ENCODE results near the gene ABCA13.
A peak's percentile ranks its signal among the peaks of the same experiment; 100 is the strongest.
"Not testable (repeated sequence)": the region's sequence is repeated elsewhere in the genome, so short reads cannot be mapped to it uniquely, and the experiment has no call there.

The ABCA13 gene

DNA sequence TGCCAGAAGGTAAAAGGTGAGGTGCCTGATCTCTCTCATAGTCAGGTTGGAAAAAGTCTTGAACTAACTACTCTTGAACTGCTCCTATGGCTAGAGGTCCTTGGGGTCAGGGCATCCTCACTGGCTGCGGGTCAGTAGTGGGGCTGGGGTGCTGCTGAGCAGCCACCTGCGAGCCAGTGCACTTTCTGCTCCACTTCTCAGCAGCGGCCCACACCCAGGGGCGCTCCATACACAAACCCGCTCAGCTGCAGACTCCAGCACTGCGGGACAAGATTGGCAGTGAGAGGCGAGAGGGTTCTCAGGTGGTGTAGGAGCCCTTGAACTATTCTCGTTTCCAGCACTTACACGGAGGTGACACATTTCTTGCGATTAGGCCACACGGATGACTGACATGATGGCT is 6.0 kb downstream of the ABCA13 start:
- no peaks in the 10 kb centered on the region for H3K9me3 ChIP-seq (ENCODE audit: insufficient read depth, low read depth, low read length)
- no peak overlapping the region for H3K4me3 ChIP-seq (ENCODE audit: low read length)
- no peak overlapping the region for H3K27ac ChIP-seq (ENCODE audit: low read length)
- no peak overlapping the region for H3K9ac ChIP-seq (ENCODE audit: low read depth, low read length)
- no peaks in the 10 kb centered on the region for H3K27me3 ChIP-seq (ENCODE audit: insufficient read depth, low read length)
- no peaks in the 10 kb centered on the region for H3K36me3 ChIP-seq (ENCODE audit: insufficient read depth, low read depth, low read length)
- H3K4me1 ChIP-seq (ENCODE audit: insufficient read depth, low read length), result peaks cover 4% of the 10 kb centered on the region; the same call in 1 of the 2 replicates

DNA sequence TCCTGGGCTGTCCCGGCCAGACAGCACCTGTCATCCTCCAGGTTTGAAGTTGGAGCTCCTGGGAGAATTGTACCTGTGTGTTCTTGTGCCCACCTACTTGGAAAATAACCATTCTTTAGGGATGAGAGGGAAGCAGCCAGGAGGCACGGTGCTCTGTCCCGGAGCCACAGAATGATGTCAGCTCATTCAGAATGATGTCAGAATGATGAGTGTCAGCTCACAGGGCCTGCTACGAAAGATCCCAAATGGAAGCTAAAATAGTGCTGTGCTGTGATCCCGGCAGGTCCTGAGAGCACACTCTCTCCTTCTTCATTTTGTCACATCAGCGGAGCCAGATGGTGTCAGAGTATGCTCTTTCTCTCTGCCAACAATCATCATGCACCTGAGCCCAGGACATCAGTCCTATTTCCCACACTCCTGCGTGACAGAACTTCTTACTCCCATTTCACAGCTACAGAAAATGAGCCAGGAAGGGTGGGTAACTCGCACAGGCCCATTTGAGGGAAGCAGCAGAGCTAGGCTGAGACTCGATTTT is 8.3 kb downstream of the ABCA13 start:
- Histone ChIP-seq H3K4me3 (ENCODE audit: low read length) (no peak overlapping the region), H3K9me3 (ENCODE audit: insufficient read depth, low read depth, low read length) (no peaks in the 10 kb centered on the region), H3K9ac (ENCODE audit: low read depth, low read length) (no peak overlapping the region), H3K27me3 (ENCODE audit: insufficient read depth, low read length) (no peaks in the 10 kb centered on the region), H3K36me3 (ENCODE audit: insufficient read depth, low read depth, low read length) (no peaks in the 10 kb centered on the region), H3K4me1 (ENCODE audit: insufficient read depth, low read length) (peaks cover 14% of the 10 kb centered on the region; the same call in 1 of the 2 replicates), H3K27ac (ENCODE audit: low read length) (no peak overlapping the region)

DNA sequence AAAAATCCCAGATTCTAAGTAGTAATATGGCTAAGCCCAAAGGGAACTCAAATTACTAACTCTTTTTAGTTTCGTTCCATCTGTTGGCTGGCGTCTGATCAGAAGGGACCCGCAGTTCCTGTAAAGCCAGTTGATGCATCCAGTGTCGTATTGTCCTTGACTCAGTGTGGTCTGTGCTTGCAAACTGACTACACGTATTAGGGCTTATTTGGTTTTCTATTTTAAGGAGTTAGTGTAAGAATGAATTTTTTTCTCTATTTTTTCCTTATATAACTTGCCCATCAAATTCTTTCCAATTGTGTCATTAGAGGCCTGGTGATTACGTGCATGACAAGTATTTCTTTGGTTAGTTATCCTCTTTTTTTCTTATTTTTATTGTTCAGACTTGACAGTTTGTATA is 9.7 kb downstream of the ABCA13 start:
- H3K4me1 ChIP-seq (ENCODE audit: insufficient read depth, low read length), result peaks cover 14% of the 10 kb centered on the region; the same call in 1 of the 2 replicates
- no peaks in the 10 kb centered on the region for H3K9me3 ChIP-seq (ENCODE audit: insufficient read depth, low read depth, low read length)
- no peak overlapping the region for H3K27ac ChIP-seq (ENCODE audit: low read length)
- H3K27me3 ChIP-seq (ENCODE audit: insufficient read depth, low read length), result no peaks in the 10 kb centered on the region
- H3K36me3 ChIP-seq (ENCODE audit: insufficient read depth, low read depth, low read length), result no peaks in the 10 kb centered on the region
- no peak overlapping the region for H3K4me3 ChIP-seq (ENCODE audit: low read length)
- H3K9ac ChIP-seq (ENCODE audit: low read depth, low read length), result no peak overlapping the region

GRCh38 chr7:48182718-48183369 is 11.6 kb downstream of the ABCA13 start:
- no peak overlapping the region for H3K9ac ChIP-seq (ENCODE audit: low read depth, low read length)
- peaks cover 3% of the 10 kb centered on the region; the same call in 1 of the 2 replicates for H3K9me3 ChIP-seq (ENCODE audit: insufficient read depth, low read depth, low read length)
- H3K4me1 ChIP-seq (ENCODE audit: insufficient read depth, low read length), result peaks cover 10% of the 10 kb centered on the region; the same call in 1 of the 2 replicates
- H3K27ac ChIP-seq (ENCODE audit: low read length), result no peak overlapping the region
- H3K36me3 ChIP-seq (ENCODE audit: insufficient read depth, low read depth, low read length), result no peaks in the 10 kb centered on the region
- no peak overlapping the region for H3K4me3 ChIP-seq (ENCODE audit: low read length)
- no peaks in the 10 kb centered on the region for H3K27me3 ChIP-seq (ENCODE audit: insufficient read depth, low read length)

GRCh38 chr7:48183370-48183743 is 12.1 kb downstream of the ABCA13 start:
- no peak overlapping the region for H3K4me3 ChIP-seq (ENCODE audit: low read length)
- no peaks in the 10 kb centered on the region for H3K27me3 ChIP-seq (ENCODE audit: insufficient read depth, low read length)
- H3K4me1 ChIP-seq (ENCODE audit: insufficient read depth, low read length), result peaks cover 10% of the 10 kb centered on the region; the same call in 1 of the 2 replicates
- H3K9ac ChIP-seq (ENCODE audit: low read depth, low read length), result no peak overlapping the region
- H3K9me3 ChIP-seq (ENCODE audit: insufficient read depth, low read depth, low read length), result peaks cover 8% of the 10 kb centered on the region
- H3K36me3 ChIP-seq (ENCODE audit: insufficient read depth, low read depth, low read length), result no peaks in the 10 kb centered on the region
- H3K27ac ChIP-seq (ENCODE audit: low read length), result no peak overlapping the region

GRCh38 chr7:48183965-48184364 is 12.7 kb downstream of the ABCA13 start:
- Histone ChIP-seq H3K27me3 (ENCODE audit: insufficient read depth, low read length) (no peaks in the 10 kb centered on the region), H3K9ac (ENCODE audit: low read depth, low read length) (no peak overlapping the region), H3K9me3 (ENCODE audit: insufficient read depth, low read depth, low read length) (peaks cover 8% of the 10 kb centered on the region), H3K4me3 (ENCODE audit: low read length) (no peak overlapping the region), H3K27ac (ENCODE audit: low read length) (no peak overlapping the region), H3K36me3 (ENCODE audit: insufficient read depth, low read depth, low read length) (no peaks in the 10 kb centered on the region), H3K4me1 (ENCODE audit: insufficient read depth, low read length) (peaks cover 10% of the 10 kb centered on the region; the same call in 1 of the 2 replicates)

- Histone ChIP-seq H3K4me3 (ENCODE audit: low read length) (no peak overlapping the region), H3K4me1 (ENCODE audit: insufficient read depth, low read length) (no peaks in the 10 kb centered on the region), H3K9me3 (ENCODE audit: insufficient read depth, low read depth, low read length) (peaks cover 8% of the 10 kb centered on the region), H3K27ac (ENCODE audit: low read length) (no peak overlapping the region), H3K27me3 (ENCODE audit: insufficient read depth, low read length) (no peaks in the 10 kb centered on the region), H3K9ac (ENCODE audit: low read depth, low read length) (no peak overlapping the region), H3K36me3 (ENCODE audit: insufficient read depth, low read depth, low read length) (no peaks in the 10 kb centered on the region)
These were observed 17.7 kb downstream of the ABCA13 start for GRCh38 chr7:48188776-48189520.

DNA sequence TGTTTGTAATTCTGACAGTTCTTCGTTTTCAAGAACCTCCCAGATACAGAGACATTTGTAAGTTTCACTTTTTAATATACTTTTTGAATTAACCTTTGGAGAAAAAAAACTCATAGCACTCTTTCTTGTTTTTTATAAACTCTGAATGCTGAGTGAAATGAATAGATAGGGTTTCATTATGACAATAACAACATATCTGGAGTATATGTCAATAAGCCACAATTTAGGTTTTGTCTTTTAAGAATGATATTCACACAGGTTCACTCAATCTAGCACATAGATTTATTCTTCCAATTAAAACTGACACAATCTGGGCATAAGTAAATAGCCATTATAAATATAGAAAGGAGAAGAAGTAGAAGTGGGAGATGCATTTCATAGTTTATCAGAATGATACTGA is 21.7 kb downstream of the ABCA13 start:
- Histone ChIP-seq H3K4me3 (ENCODE audit: low read length) (no peak overlapping the region), H3K4me1 (ENCODE audit: insufficient read depth, low read length) (no peaks in the 10 kb centered on the region), H3K9me3 (ENCODE audit: insufficient read depth, low read depth, low read length) (peaks cover 3% of the 10 kb centered on the region), H3K27me3 (ENCODE audit: insufficient read depth, low read length) (no peaks in the 10 kb centered on the region), H3K9ac (ENCODE audit: low read depth, low read length) (no peak overlapping the region), H3K27ac (ENCODE audit: low read length) (no peak overlapping the region), H3K36me3 (ENCODE audit: insufficient read depth, low read depth, low read length) (no peaks in the 10 kb centered on the region)

GRCh38 chr7:48193421-48193820 is 22.2 kb downstream of the ABCA13 start:
- Histone ChIP-seq H3K9me3 (ENCODE audit: insufficient read depth, low read depth, low read length) (no peaks in the 10 kb centered on the region), H3K27me3 (ENCODE audit: insufficient read depth, low read length) (no peaks in the 10 kb centered on the region), H3K36me3 (ENCODE audit: insufficient read depth, low read depth, low read length) (no peaks in the 10 kb centered on the region), H3K4me3 (ENCODE audit: low read length) (no peak overlapping the region), H3K27ac (ENCODE audit: low read length) (no peak overlapping the region), H3K4me1 (ENCODE audit: insufficient read depth, low read length) (no peaks in the 10 kb centered on the region), H3K9ac (ENCODE audit: low read depth, low read length) (no peak overlapping the region)

- peak overlapping the region; percentile 16; the same call in 1 of the 2 replicates for H3K9ac ChIP-seq (ENCODE audit: low read depth, low read length)
- not testable (repeated sequence) for H3K4me1 ChIP-seq (ENCODE audit: insufficient read depth, low read length); H3K9me3 ChIP-seq (ENCODE audit: insufficient read depth, low read depth, low read length); H3K27me3 ChIP-seq (ENCODE audit: insufficient read depth, low read length); H3K36me3 ChIP-seq (ENCODE audit: insufficient read depth, low read depth, low read length); H3K27ac ChIP-seq (ENCODE audit: low read length)
- peak overlapping the region; percentile 7; the same call in 1 of the 2 replicates for H3K4me3 ChIP-seq (ENCODE audit: low read length)
These were observed 29.8 kb downstream of the ABCA13 start for GRCh38 chr7:48200946-48201589.

- not testable (repeated sequence) for H3K4me1 ChIP-seq (ENCODE audit: insufficient read depth, low read length); H3K27me3 ChIP-seq (ENCODE audit: insufficient read depth, low read length); H3K4me3 ChIP-seq (ENCODE audit: low read length); H3K36me3 ChIP-seq (ENCODE audit: insufficient read depth, low read depth, low read length); H3K9ac ChIP-seq (ENCODE audit: low read depth, low read length); H3K27ac ChIP-seq (ENCODE audit: low read length); H3K9me3 ChIP-seq (ENCODE audit: insufficient read depth, low read depth, low read length)
These were observed 31.7 kb downstream of the ABCA13 start for GRCh38 chr7:48202916-48203315.

Data from iPS-20b (cell line).